Measurements from ENCODE around the gene EYA2.

DNA sequence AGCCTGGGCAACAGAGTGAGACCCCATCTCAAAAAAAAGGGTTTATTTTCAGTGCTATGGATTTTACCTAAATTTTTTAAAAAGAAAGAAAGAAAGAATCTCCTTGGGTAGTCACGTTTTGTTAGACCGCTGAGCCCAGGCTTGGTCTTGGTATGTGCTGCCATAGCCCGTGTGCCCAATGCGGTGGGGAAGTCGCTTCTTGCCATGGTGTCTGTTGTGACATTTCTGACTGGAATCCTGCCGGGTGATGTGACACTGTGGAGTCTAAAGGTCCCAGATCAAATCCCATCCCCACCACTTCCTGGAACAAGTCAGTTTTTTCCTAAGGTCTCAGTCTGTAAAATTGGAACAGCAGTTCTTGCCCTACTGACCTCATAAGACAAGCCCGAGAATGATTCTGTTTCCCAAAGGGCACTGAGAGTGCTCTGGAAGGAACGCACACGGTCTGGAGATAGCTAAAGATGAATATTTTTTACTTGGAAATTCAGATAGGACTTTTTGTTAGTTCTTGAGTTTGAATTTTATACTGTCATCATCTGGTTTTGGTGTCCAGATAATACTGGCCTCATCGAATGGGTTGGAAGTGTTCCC is 225.8 kb downstream of the EYA2 start:
- TF ChIP-seq, protein P1, sequence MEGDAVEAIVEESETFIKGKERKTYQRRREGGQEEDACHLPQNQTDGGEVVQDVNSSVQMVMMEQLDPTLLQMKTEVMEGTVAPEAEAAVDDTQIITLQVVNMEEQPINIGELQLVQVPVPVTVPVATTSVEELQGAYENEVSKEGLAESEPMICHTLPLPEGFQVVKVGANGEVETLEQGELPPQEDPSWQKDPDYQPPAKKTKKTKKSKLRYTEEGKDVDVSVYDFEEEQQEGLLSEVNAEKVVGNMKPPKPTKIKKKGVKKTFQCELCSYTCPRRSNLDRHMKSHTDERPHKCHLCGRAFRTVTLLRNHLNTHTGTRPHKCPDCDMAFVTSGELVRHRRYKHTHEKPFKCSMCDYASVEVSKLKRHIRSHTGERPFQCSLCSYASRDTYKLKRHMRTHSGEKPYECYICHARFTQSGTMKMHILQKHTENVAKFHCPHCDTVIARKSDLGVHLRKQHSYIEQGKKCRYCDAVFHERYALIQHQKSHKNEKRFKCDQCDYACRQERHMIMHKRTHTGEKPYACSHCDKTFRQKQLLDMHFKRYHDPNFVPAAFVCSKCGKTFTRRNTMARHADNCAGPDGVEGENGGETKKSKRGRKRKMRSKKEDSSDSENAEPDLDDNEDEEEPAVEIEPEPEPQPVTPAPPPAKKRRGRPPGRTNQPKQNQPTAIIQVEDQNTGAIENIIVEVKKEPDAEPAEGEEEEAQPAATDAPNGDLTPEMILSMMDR (IDR thresholded peaks at IDR 0.05), result no peak
- no peak for TF ChIP-seq POLR2A (IDR thresholded peaks at IDR 0.05)

Measured in breast epithelium (tissue), 3 donors.